ENCODE results near the gene GAGE12H. TPM values are rescaled to one million over a fixed set of nuclear protein-coding genes. Genes with fewer than 3 reads are reported as not detected.

The GAGE12H gene
- total RNA-seq, 1 experiment from 2014 or later, result not detected

- Mint-ChIP-seq H3K27ac (no peak overlapping the region), H3K9me3 (peaks cover 8% of the 10 kb centered on the region), H3K4me3 (no peak overlapping the region), H3K27me3 (ENCODE audit: low read depth) (no peaks in the 10 kb centered on the region), H3K4me1 (no peaks in the 10 kb centered on the region), H3K36me3 (no peaks in the 10 kb centered on the region)
- TF ChIP-seq FOXJ3 (CRISPR knock-in tag; IDR thresholded peaks at IDR 0.05; ENCODE audit: borderline replicate concordance) (no peak), STAT6 (CRISPR knock-in tag; conservative IDR thresholded peaks at IDR 0.05; ENCODE audit: low read depth) (no peak), SMAD4 (CRISPR knock-in tag; IDR thresholded peaks at IDR 0.05) (no peak), ZNF121 (CRISPR knock-in tag; IDR thresholded peaks at IDR 0.05) (no peak), IRF1 (CRISPR knock-in tag; IDR thresholded peaks at IDR 0.05) (no peak), ATF2 (CRISPR knock-in tag; IDR thresholded peaks at IDR 0.05; ENCODE audit: borderline replicate concordance, low read depth) (no peak), MAX (CRISPR knock-in tag; IDR thresholded peaks at IDR 0.05) (no peak), ZNF232 (CRISPR knock-in tag; IDR thresholded peaks at IDR 0.05) (no peak), CREM (CRISPR knock-in tag; IDR thresholded peaks at IDR 0.05) (no peak), ZNF423 (CRISPR knock-in tag; IDR thresholded peaks at IDR 0.05) (no peak), ZNF671 (CRISPR knock-in tag; IDR thresholded peaks at IDR 0.05) (no peak), JUN (CRISPR knock-in tag; IDR thresholded peaks at IDR 0.05) (no peak), TP53 (CRISPR knock-in tag; IDR thresholded peaks at IDR 0.05) (no peak), USF1 (CRISPR knock-in tag; IDR thresholded peaks at IDR 0.05) (no peak), ATF6 (CRISPR knock-in tag; IDR thresholded peaks at IDR 0.05) (no peak), NFE2L1 (CRISPR knock-in tag; IDR thresholded peaks at IDR 0.05) (no peak), TEAD1 (CRISPR knock-in tag; IDR thresholded peaks at IDR 0.05) (no peak), ESRRA (CRISPR knock-in tag; IDR thresholded peaks at IDR 0.05; ENCODE audit: borderline replicate concordance) (no peak)
- ATAC-seq (no peak), DNase-seq (ENCODE audit: low spot score) (no peak)
- ChIA-PET POLR2A (no interaction called here), CTCF (no interaction called here)
These were observed 31.1 kb downstream of the GAGE12H start for GRCh38 chrX:49610718-49611310.

GRCh38 chrX:49618574-49618973 is 38.8 kb downstream of the GAGE12H start:
- POLR2A ChIA-PET, result no interaction called here
- no peak for ATAC-seq
- CTCF ChIA-PET, result no interaction called here
- Mint-ChIP-seq H3K4me1 (no peaks in the 10 kb centered on the region), H3K36me3 (no peaks in the 10 kb centered on the region), H3K27me3 (ENCODE audit: low read depth) (peaks cover 2% of the 10 kb centered on the region; the same call in 1 of the 2 replicates), H3K4me3 (no peak overlapping the region), H3K9me3 (no peaks in the 10 kb centered on the region), H3K27ac (no peak overlapping the region)
- no peak for DNase-seq (ENCODE audit: low spot score)
- no peak for TF ChIP-seq JAZF1 (CRISPR knock-in tag; IDR thresholded peaks at IDR 0.05)
- TF ChIP-seq ZNF416 (CRISPR knock-in tag; IDR thresholded peaks at IDR 0.05), result no peak
- no peak for TF ChIP-seq MAX (CRISPR knock-in tag; IDR thresholded peaks at IDR 0.05)
- TF ChIP-seq NFE2L1 (CRISPR knock-in tag; IDR thresholded peaks at IDR 0.05), result no peak
- TF ChIP-seq SP1 (CRISPR knock-in tag; conservative IDR thresholded peaks at IDR 0.05), result no peak
- no peak for TF ChIP-seq PREB (CRISPR knock-in tag; IDR thresholded peaks at IDR 0.05; ENCODE audit: borderline replicate concordance)
- no peak for TF ChIP-seq FOXK1 (CRISPR knock-in tag; IDR thresholded peaks at IDR 0.05)
- TF ChIP-seq CREB1 (CRISPR knock-in tag; IDR thresholded peaks at IDR 0.05), result no peak
- TF ChIP-seq OVOL2 (CRISPR knock-in tag; IDR thresholded peaks at IDR 0.05; ENCODE audit: borderline replicate concordance), result no peak
- TF ChIP-seq ZNF219 (CRISPR knock-in tag; IDR thresholded peaks at IDR 0.05; ENCODE audit: borderline replicate concordance), result no peak
- TF ChIP-seq ZBTB21 (CRISPR knock-in tag; IDR thresholded peaks at IDR 0.05; ENCODE audit: borderline replicate concordance), result no peak
- TF ChIP-seq NR2C2 (CRISPR knock-in tag; IDR thresholded peaks at IDR 0.05), result no peak
- no peak for TF ChIP-seq TEAD1 (CRISPR knock-in tag; IDR thresholded peaks at IDR 0.05)
- no peak for TF ChIP-seq SMAD4 (CRISPR knock-in tag; IDR thresholded peaks at IDR 0.05)
- no peak for TF ChIP-seq ZNF121 (CRISPR knock-in tag; IDR thresholded peaks at IDR 0.05)
